Natural killer cell (primary cell): ENCODE measurements around the gene SCAF4. TPM values are rescaled to one million over a fixed set of nuclear protein-coding genes. Genes with fewer than 3 reads are reported as not detected.

Experiments
- ATAC-seq, 3 donors: fragments of 150-1000 bp in 2 of 3; fragments of 200-7000 bp in 1 of 3; cut with Tn5 transposase; 1 replicate in 1 of 3; 2 replicates in 2 of 3; pipeline ENCODE4 v1.10.0; 2021; ENCODE audit warnings: mild to moderate bottlenecking in 2 of 3, moderate library complexity in 2 of 3
- DNase-seq, 2 donors: peaks; one replicate each; pipeline versions ENCODE4 v3.0.0 to v3.0.0-alpha.2; 2013 to 2021; ENCODE audit warnings: mixed read lengths in 1 of 2
- H3K27ac ChIP-seq: one replicate; pipeline ENCODE4 v1.5.1; 2013; ENCODE audit warnings: mild to moderate bottlenecking, low read length
- H3K27me3 ChIP-seq: one replicate; pipeline ENCODE4 v1.6.1; 2013; ENCODE audit warnings: low read length; ENCODE audit not compliant: control insufficient read depth, insufficient read depth
- H3K36me3 ChIP-seq: one replicate; pipeline ENCODE4 v1.6.1; 2013; ENCODE audit warnings: low read length; ENCODE audit not compliant: control insufficient read depth, insufficient read depth
- H3K4me1 ChIP-seq: one replicate; pipeline ENCODE4 v1.6.1; 2013; ENCODE audit warnings: low read length; ENCODE audit not compliant: control insufficient read depth, insufficient read depth
- H3K4me3 ChIP-seq: one replicate; pipeline ENCODE4 v1.5.1; 2013; ENCODE audit warnings: low read length
- H3K9me3 ChIP-seq: one replicate; pipeline ENCODE4 v1.6.1; 2013; ENCODE audit warnings: low read length; ENCODE audit not compliant: control insufficient read depth, insufficient read depth
- H3K27ac Mint-ChIP-seq, 2 donors: one replicate each; pipeline ENCODE4 v1.8.0; 2022; ENCODE audit warnings: mild to moderate bottlenecking in 2 of 2, mixed read lengths in 2 of 2, moderate library complexity in 1 of 2
- H3K27me3 Mint-ChIP-seq, 2 donors: one replicate each; pipeline ENCODE4 v1.8.0; 2022; ENCODE audit warnings: low read depth in 2 of 2, mixed read lengths in 2 of 2
- H3K36me3 Mint-ChIP-seq: one replicate; pipeline ENCODE4 v1.8.0; 2022; ENCODE audit warnings: mixed read lengths
- H3K4me1 Mint-ChIP-seq, 2 donors: one replicate each; pipeline ENCODE4 v1.8.0; 2022; ENCODE audit warnings: mixed read lengths in 2 of 2
- H3K4me3 Mint-ChIP-seq: one replicate; pipeline ENCODE4 v1.8.0; 2022; ENCODE audit warnings: mild to moderate bottlenecking, moderate library complexity, mixed read lengths
- H3K9me3 Mint-ChIP-seq, 2 donors: one replicate each; pipeline ENCODE4 v1.8.0; 2022; ENCODE audit warnings: mixed read lengths in 2 of 2
- WGBS: methylation state at CpG from one replicate; pipeline ENCODE4 v1.1.7; 2013; ENCODE audit warnings: missing lambda C conversion rate; ENCODE audit not compliant: insufficient coverage; 5-methylcytosine and 5-hydroxymethylcytosine counted together
- intact Hi-C: fragments of 100-400 bp; cut with micrococcal nuclease; formaldehyde crosslinking; loops from one replicate; pipeline ENCODE4 v1.14.2; 2022
- total RNA-seq, 4 donors: library from RNA; stranded (reverse); fragments of 120-200 nt in 1 of 4; gene quantifications; one replicate each; pipeline versions ENCODE4 v1.2.3 to v1.2.4, GENCODE V29; 2013 to 2022
- TF ChIP-seq, protein P1 (sequence below): fragments of 200-600 bp; IDR thresholded peaks from one replicate; pipeline ENCODE4 v1.8.0; 2022; ENCODE audit warnings: antibody characterized with exemption

SCAF4 gene
- total RNA-seq, 3 donors from 2014 or later (not counting 1 experiment from before 2014, with no cell fraction given), result 93.2 to 109 (median 101) TPM

DNA sequence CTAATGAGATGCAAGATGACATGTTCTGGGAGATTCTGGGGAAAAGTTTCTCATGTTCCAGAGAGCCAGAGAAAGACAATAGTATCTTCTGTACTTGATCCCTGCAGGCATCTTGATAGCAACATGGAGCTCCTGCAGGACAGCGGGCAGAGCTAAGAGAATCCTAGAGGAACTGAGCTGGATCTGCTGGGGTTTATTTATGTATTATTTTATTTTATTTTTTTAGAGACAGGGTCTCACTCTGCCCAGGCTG, 22.7 kb upstream of the SCAF4 start:
- 100% methylated on average over 1 of the region's 1 CpG for WGBS
- no peaks in the 10 kb centered on the region for H3K27me3 ChIP-seq
- H3K36me3 Mint-ChIP-seq, result no peaks in the 10 kb centered on the region

GRCh38 chr21:31753949-31754707, 22.2 kb upstream of the SCAF4 start:
- Histone ChIP-seq H3K27me3 (no peaks in the 10 kb centered on the region), H3K27ac (no peak overlapping the region), H3K4me1 (no peaks in the 10 kb centered on the region), H3K9me3 (no peaks in the 10 kb centered on the region), H3K36me3 (no peaks in the 10 kb centered on the region), H3K4me3 (no peak overlapping the region)
- Mint-ChIP-seq H3K27ac (no peak overlapping the region), H3K9me3 (no peaks in the 10 kb centered on the region), H3K4me3 (no peak overlapping the region), H3K27me3 (peaks cover 3 to 4% of the 10 kb centered on the region in 2 donors), H3K36me3 (no peaks in the 10 kb centered on the region), H3K4me1 (no peaks in the 10 kb centered on the region)
- WGBS, result 74% methylated on average over 4 of the region's 4 CpGs
- DNase-seq (no peak), ATAC-seq (no peak)
- intact Hi-C loops, result no loop called here
- TF ChIP-seq, protein P1, sequence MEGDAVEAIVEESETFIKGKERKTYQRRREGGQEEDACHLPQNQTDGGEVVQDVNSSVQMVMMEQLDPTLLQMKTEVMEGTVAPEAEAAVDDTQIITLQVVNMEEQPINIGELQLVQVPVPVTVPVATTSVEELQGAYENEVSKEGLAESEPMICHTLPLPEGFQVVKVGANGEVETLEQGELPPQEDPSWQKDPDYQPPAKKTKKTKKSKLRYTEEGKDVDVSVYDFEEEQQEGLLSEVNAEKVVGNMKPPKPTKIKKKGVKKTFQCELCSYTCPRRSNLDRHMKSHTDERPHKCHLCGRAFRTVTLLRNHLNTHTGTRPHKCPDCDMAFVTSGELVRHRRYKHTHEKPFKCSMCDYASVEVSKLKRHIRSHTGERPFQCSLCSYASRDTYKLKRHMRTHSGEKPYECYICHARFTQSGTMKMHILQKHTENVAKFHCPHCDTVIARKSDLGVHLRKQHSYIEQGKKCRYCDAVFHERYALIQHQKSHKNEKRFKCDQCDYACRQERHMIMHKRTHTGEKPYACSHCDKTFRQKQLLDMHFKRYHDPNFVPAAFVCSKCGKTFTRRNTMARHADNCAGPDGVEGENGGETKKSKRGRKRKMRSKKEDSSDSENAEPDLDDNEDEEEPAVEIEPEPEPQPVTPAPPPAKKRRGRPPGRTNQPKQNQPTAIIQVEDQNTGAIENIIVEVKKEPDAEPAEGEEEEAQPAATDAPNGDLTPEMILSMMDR, result no peak

More for the DNA sequence above, 22.7 kb upstream of the SCAF4 start:
- TF ChIP-seq, protein P1, result no peak
- Mint-ChIP-seq H3K27me3 (no peaks in the 10 kb centered on the region), H3K4me3 (no peak overlapping the region), H3K27ac (no peak overlapping the region), H3K4me1 (no peaks in the 10 kb centered on the region), H3K9me3 (no peaks in the 10 kb centered on the region)
- Histone ChIP-seq H3K36me3 (no peaks in the 10 kb centered on the region), H3K4me3 (no peak overlapping the region), H3K27ac (no peak overlapping the region), H3K4me1 (no peaks in the 10 kb centered on the region), H3K9me3 (no peaks in the 10 kb centered on the region)
- intact Hi-C loops, result no loop called here
- no peak for ATAC-seq
- DNase-seq, result no peak

- ATAC-seq (no peak), DNase-seq (no peak)
- Histone ChIP-seq H3K4me1 (no peaks in the 10 kb centered on the region), H3K36me3 (no peaks in the 10 kb centered on the region), H3K9me3 (no peaks in the 10 kb centered on the region), H3K27me3 (no peaks in the 10 kb centered on the region), H3K4me3 (no peak overlapping the region), H3K27ac (no peak overlapping the region)
- Mint-ChIP-seq H3K27me3 (peaks cover 3 to 6% of the 10 kb centered on the region in 2 donors), H3K4me1 (no peaks in the 10 kb centered on the region), H3K36me3 (no peaks in the 10 kb centered on the region), H3K27ac (no peak overlapping the region), H3K4me3 (no peak overlapping the region), H3K9me3 (no peaks in the 10 kb centered on the region)
- TF ChIP-seq, protein P1, result no peak
- WGBS, result 81% methylated on average over 2 of the region's 3 CpGs
- intact Hi-C loops, result no loop called here
Measured at GRCh38 chr21:31752967-31753366, 21.0 kb upstream of the SCAF4 start.

- Mint-ChIP-seq H3K4me3 (no peak overlapping the region), H3K9me3 (no peaks in the 10 kb centered on the region), H3K36me3 (no peaks in the 10 kb centered on the region), H3K27me3 (peaks cover 3 to 6% of the 10 kb centered on the region in 2 donors), H3K27ac (no peak overlapping the region), H3K4me1 (no peaks in the 10 kb centered on the region)
- H3K4me1 ChIP-seq, result no peaks in the 10 kb centered on the region
- TF ChIP-seq, protein P1, result no peak
- intact Hi-C loops, result no loop called here
- no peak overlapping the region for H3K27ac ChIP-seq
- no peak overlapping the region for H3K4me3 ChIP-seq
- H3K9me3 ChIP-seq, result no peaks in the 10 kb centered on the region
- 95% methylated on average over 4 of the region's 4 CpGs for WGBS
- ATAC-seq (no peak), DNase-seq (no peak)
- H3K27me3 ChIP-seq, result no peaks in the 10 kb centered on the region
- H3K36me3 ChIP-seq, result no peaks in the 10 kb centered on the region
Measured at GRCh38 chr21:31752352-31752751, 20.4 kb upstream of the SCAF4 start.
